Heart right ventricle (tissue), 16 donors: ENCODE data around the gene CRYZL1. TPM values are rescaled to one million over a fixed set of nuclear protein-coding genes. Genes with fewer than 3 reads are reported as not detected.
"Not testable (repeated sequence)": the region's sequence is repeated elsewhere in the genome, so short reads cannot be mapped to it uniquely, and the experiment has no call there.

Source experiments
- ATAC-seq, 8 donors: fragments of 200-7000 bp; cut with Tn5 transposase; one replicate each; pipeline ENCODE4 v1.9.1; 2020; ENCODE audit warnings: mild to moderate bottlenecking in 8 of 8, moderate library complexity in 8 of 8, moderate number of reproducible peaks in 1 of 8
- DNase-seq, 2 donors: peaks; one replicate each; pipeline ENCODE4 v3.0.0-alpha.2; 2020
- H3K27ac ChIP-seq, 10 donors: fragments of 200-600 bp; sonication (generic) in 2 of 10; one replicate each; pipeline versions ENCODE4 v1.5.0 to v1.8.0; 2020 to 2022; ENCODE audit warnings: mild to moderate bottlenecking in 3 of 10
- H3K27me3 ChIP-seq, 7 donors: fragments of 200-600 bp; one replicate each; pipeline ENCODE4 v1.8.0; 2021 to 2022; ENCODE audit warnings: mild to moderate bottlenecking in 2 of 7
- H3K36me3 ChIP-seq, 9 donors: fragments of 200-600 bp; sonication (generic) in 1 of 9; one replicate each; pipeline versions ENCODE4 v1.5.0 to v1.8.0; 2020 to 2022; ENCODE audit warnings: mild to moderate bottlenecking in 2 of 9
- H3K4me1 ChIP-seq, 9 donors: fragments of 200-600 bp; sonication (generic) in 1 of 9; one replicate each; pipeline versions ENCODE4 v1.5.0 to v1.8.0; 2020 to 2022; ENCODE audit warnings: mild to moderate bottlenecking in 4 of 9
- H3K4me3 ChIP-seq, 10 donors: fragments of 200-600 bp; sonication (generic) in 2 of 10; one replicate each; pipeline versions ENCODE4 v1.5.0 to v1.8.0; 2020 to 2022; ENCODE audit warnings: mild to moderate bottlenecking in 7 of 10, moderate library complexity in 2 of 10
- H3K9me3 ChIP-seq, 11 donors: fragments of 200-600 bp in 10 of 11; sonication (generic) in 2 of 11; one replicate each; pipeline versions ENCODE4 v1.5.0 to v1.8.0; 2013 to 2022; ENCODE audit warnings: mild to moderate bottlenecking in 2 of 11, control low read depth in 1 of 11, moderate library complexity in 1 of 11
- WGBS, 2 donors: extraction: QIAGEN DNeasy Blood & Tissue Kit; methylation state at CpG; one replicate each; pipeline ENCODE4 v1.1.7; 2013; ENCODE audit warnings: inconsistent platforms in 1 of 2; 5-methylcytosine and 5-hydroxymethylcytosine counted together
- intact Hi-C, 10 donors: fragments of 100-400 bp; cut with DNase I; formaldehyde crosslinking; loops; one replicate each; pipeline versions ENCODE4 v1.11.1 to v1.14.2; 2022
- polyA plus RNA-seq, 2 donors: library from polyadenylated mRNA; stranded (reverse); fragments of 200-250 nt; gene quantifications; one replicate each; pipeline ENCODE4 v1.2.3, GENCODE V29; 2013
- total RNA-seq, 10 donors: library from RNA; stranded (reverse); fragmentation: NEBNext Ultra II Directional in 3 of 10; extraction: Animal tissue kit (Norgen Biotek cat#: 25700) in 3 of 10; gene quantifications; one replicate each; pipeline versions ENCODE4 v1.2.1 to v1.2.4, GENCODE V29; 2021 to 2023
- TF ChIP-seq, protein P1 (sequence below), 9 donors: fragments of 200-600 bp; sonication (generic) in 2 of 9; IDR thresholded peaks; one replicate each; pipeline versions ENCODE4 v1.5.0 to v1.8.0; 2021 to 2022; ENCODE audit warnings: antibody characterized with exemption in 9 of 9, mild to moderate bottlenecking in 5 of 9, moderate library complexity in 1 of 9
- donor health status: Arrhythmogenic right ventricular cardiomyopathy.
- donor health status: ischemic (EF 13 %, LVEDD 7.1; RV severe dilation, severe dysfunction).
- donor health status: healthy with polysubstance abuse.
- donor health status: DM: no; HTN: yes; CAD: no.
- donor health status: DM: no; HTN: no; CAD: no.
- donor health status: ischemic (EF 25% LVEDD 6.9; RV normal size, moderate dysfunction).
- donor health status: ischemic (EF 25% LVEDD 5.7; RV mildly dilated, moderate dysfunction).
- donor health status: healthy.
- donor health status: DM: yes; HTN: yes; CAD: no.
- donor health status: Ischemic cardiomyopathy.
- donor health status: ischemic (EF 35%, LVEDD 5.7; RV mildly dilated, moderate dysfunction).
- donor health status: nonischemic (EF 11% LVEDD 7.7; RV severe dilation, severe dysfunction).
- donor health status: DM: yes; HTN: yes; CAD: no.
- donor health status: PGD.
- donor health status: ischemic (EF 29% LVEDD 5.4; RV normal size, mild dysfunction).
- donor health status: nonischemic (EF 23%, LVEDD 6.1; RV moderate dilation, normal function).

CRYZL1 gene
- total and polyA plus RNA-seq, 12 donors, result 15.3 to 31.8 (median 26.0) TPM

- ATAC-seq (no peak), DNase-seq (no peak)
- Histone ChIP-seq H3K4me3 (no peak overlapping the region), H3K4me1 (no peaks in the 10 kb centered on the region), H3K9me3 (no peaks in the 10 kb centered on the region), H3K27me3 (no peaks in the 10 kb centered on the region), H3K36me3 (peaks cover 0 to 44% (median 16%) of the 10 kb centered on the region in 9 donors), H3K27ac (no peak overlapping the region)
- intact Hi-C loops, result no loop called here
- TF ChIP-seq, protein P1, sequence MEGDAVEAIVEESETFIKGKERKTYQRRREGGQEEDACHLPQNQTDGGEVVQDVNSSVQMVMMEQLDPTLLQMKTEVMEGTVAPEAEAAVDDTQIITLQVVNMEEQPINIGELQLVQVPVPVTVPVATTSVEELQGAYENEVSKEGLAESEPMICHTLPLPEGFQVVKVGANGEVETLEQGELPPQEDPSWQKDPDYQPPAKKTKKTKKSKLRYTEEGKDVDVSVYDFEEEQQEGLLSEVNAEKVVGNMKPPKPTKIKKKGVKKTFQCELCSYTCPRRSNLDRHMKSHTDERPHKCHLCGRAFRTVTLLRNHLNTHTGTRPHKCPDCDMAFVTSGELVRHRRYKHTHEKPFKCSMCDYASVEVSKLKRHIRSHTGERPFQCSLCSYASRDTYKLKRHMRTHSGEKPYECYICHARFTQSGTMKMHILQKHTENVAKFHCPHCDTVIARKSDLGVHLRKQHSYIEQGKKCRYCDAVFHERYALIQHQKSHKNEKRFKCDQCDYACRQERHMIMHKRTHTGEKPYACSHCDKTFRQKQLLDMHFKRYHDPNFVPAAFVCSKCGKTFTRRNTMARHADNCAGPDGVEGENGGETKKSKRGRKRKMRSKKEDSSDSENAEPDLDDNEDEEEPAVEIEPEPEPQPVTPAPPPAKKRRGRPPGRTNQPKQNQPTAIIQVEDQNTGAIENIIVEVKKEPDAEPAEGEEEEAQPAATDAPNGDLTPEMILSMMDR (IDR thresholded peaks at IDR 0.05), result no peak
- WGBS, 2 donors, result 95 to 99% methylated on average over 2 of the region's 2 CpGs
Observed at GRCh38 chr21:33634254-33634653, 7.3 kb downstream of the CRYZL1 start.

DNA sequence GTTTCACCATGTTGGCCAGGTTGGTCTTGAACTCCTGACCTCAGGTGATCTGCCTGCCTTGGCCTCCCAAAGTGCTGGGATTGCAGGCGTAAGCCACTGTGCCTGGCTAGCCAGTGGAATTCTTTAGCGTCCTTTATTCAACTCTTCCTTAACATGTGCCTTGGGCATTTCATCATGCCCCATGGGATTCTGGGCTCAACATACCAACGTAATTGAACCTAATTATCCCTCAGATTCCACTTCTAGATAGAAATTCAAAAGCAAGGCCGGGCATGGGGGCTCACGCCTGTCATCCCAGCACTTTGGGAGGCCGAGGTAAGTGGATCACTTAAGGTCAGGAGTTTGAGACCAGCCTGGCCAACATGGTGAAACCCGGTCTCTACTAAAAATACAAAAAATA is 15.4 kb downstream of the CRYZL1 start:
- DNase-seq, H3K27ac ChIP-seq, H3K9me3 ChIP-seq, H3K4me3 ChIP-seq, ATAC-seq, H3K4me1 ChIP-seq, intact Hi-C loops, H3K27me3 ChIP-seq: not testable (repeated sequence)
- peaks cover 0 to 87% (median 31%) of the 10 kb centered on the region in 9 donors for H3K36me3 ChIP-seq
- 93 to 96% methylated on average over 7 of the region's 7 CpGs for WGBS, 2 donors

- Histone ChIP-seq H3K4me3 (no peak overlapping the region), H3K27me3 (no peaks in the 10 kb centered on the region), H3K9me3 (no peaks in the 10 kb centered on the region), H3K27ac (no peak overlapping the region), H3K36me3 (peaks cover 0 to 83% (median 26%) of the 10 kb centered on the region in 9 donors), H3K4me1 (no peaks in the 10 kb centered on the region)
- intact Hi-C loops, result no loop called here
- no peak for DNase-seq
- TF ChIP-seq, protein P1 (IDR thresholded peaks at IDR 0.05), result no peak
- ATAC-seq, result no peak
Observed at GRCh38 chr21:33622253-33622652, 19.3 kb downstream of the CRYZL1 start.

GRCh38 chr21:33619726-33620125 is 21.8 kb downstream of the CRYZL1 start:
- 93 to 96% methylated on average over 4 of the region's 4 CpGs for WGBS, 2 donors
- no peak for DNase-seq
- Histone ChIP-seq H3K9me3 (no peaks in the 10 kb centered on the region), H3K36me3 (peaks cover 0 to 98% (median 26%) of the 10 kb centered on the region in 9 donors), H3K4me1 (no peaks in the 10 kb centered on the region), H3K4me3 (no peak overlapping the region), H3K27me3 (no peaks in the 10 kb centered on the region), H3K27ac (no peak overlapping the region)
- TF ChIP-seq, protein P1 (IDR thresholded peaks at IDR 0.05), result no peak
- intact Hi-C loops, result no loop called here
- no peak for ATAC-seq

DNA sequence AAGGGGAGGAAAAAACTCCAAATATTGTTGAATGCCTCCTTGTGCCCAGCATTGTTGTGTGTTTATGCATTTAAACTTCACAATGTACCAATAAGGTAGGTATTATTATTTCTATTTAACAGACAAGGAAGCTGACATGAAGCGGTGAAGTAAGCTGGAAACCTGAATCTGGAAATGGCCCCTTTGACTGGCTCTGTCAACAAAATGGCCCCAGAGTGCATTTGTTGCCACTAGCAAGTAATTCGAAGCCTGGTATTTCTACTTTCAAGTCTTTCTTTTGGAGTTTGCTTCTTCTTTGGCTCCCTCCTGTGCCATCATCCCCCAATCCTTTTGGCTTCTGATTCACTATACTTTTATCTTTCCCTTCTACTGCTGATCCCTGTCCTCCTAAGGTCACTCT is 23.1 kb downstream of the CRYZL1 start:
- H3K27me3 ChIP-seq, result no peaks in the 10 kb centered on the region
- no peak for DNase-seq
- H3K36me3 ChIP-seq, result peaks cover 0 to 96% (median 18%) of the 10 kb centered on the region in 9 donors
- TF ChIP-seq, protein P1 (IDR thresholded peaks at IDR 0.05), result no peak
- H3K4me1 ChIP-seq, result no peaks in the 10 kb centered on the region
- ATAC-seq, result no peak
- H3K9me3 ChIP-seq, result no peaks in the 10 kb centered on the region
- no peak overlapping the region for H3K27ac ChIP-seq
- H3K4me3 ChIP-seq, result no peak overlapping the region
- 97 to 98% methylated on average over 2 of the region's 2 CpGs for WGBS, 2 donors
- intact Hi-C loops, result no loop called here

GRCh38 chr21:33617565-33617964 is 24.0 kb downstream of the CRYZL1 start:
- ATAC-seq, H3K4me3 ChIP-seq, intact Hi-C loops, DNase-seq, H3K4me1 ChIP-seq, H3K9me3 ChIP-seq, H3K27me3 ChIP-seq, H3K27ac ChIP-seq: not testable (repeated sequence)
- H3K36me3 ChIP-seq, result peaks cover 0 to 96% (median 19%) of the 10 kb centered on the region in 9 donors
- WGBS, 2 donors, result 93 to 96% methylated on average over 11 of the region's 11 CpGs
